ENCODE measurements around the gene GPSM3.
"Not testable (repeated sequence)": the region's sequence is repeated elsewhere in the genome, so short reads cannot be mapped to it uniquely, and the experiment has no call there.

GPSM3 gene

GRCh38 chr6:32186151-32186840 is 6.1 kb downstream of the GPSM3 start:
- DNase-seq = not testable (repeated sequence)

- DNase-seq = peak; percentile 51 to 56
Measured at GRCh38 chr6:32185681-32186131, 6.7 kb downstream of the GPSM3 start.

GRCh38 chr6:32184084-32184640 is 8.3 kb downstream of the GPSM3 start, which contains the start of gene AGER:
Gene AGER (minus strand): TSS chr6:32184253. CDS start chr6:32184222, 31 bp downstream.
- DNase-seq = no peak

- no peak for DNase-seq
Measured at GRCh38 chr6:32183483-32184083, 8.9 kb downstream of the GPSM3 start.

- DNase-seq = no peak
Measured at GRCh38 chr6:32183030-32183429, 9.4 kb downstream of the GPSM3 start.

- no peak for DNase-seq
Measured at GRCh38 chr6:32182555-32182981, 9.9 kb downstream of the GPSM3 start.

GRCh38 chr6:32181915-32182529 is 10.4 kb downstream of the GPSM3 start:
- DNase-seq = no peak

GRCh38 chr6:32181148-32181702 is 11.2 kb downstream of the GPSM3 start:
- no peak for DNase-seq

GRCh38 chr6:32179766-32180405 is 12.6 kb downstream of the GPSM3 start:
- DNase-seq = no peak

GRCh38 chr6:32178547-32179440 is 13.6 kb downstream of the GPSM3 start:
- DNase-seq = no peak

- peak; percentile 80 to 94 for DNase-seq
Measured at GRCh38 chr6:32177788-32178546, 14.5 kb downstream of the GPSM3 start, which contains the start of gene RNF5. Gene RNF5 (plus strand): TSS chr6:32178405. CDS start chr6:32178512, 107 bp downstream.

GRCh38 chr6:32177183-32177787 is 15.2 kb downstream of the GPSM3 start:
- DNase-seq = peak in 1 of 2 experiments; percentile 34

- no peak for DNase-seq
Measured at GRCh38 chr6:32176476-32177182, 15.8 kb downstream of the GPSM3 start.

- peak; percentile 96 to 97 for DNase-seq
Measured at GRCh38 chr6:32175711-32176475, 16.6 kb downstream of the GPSM3 start, which contains the start of gene AGPAT1. Gene AGPAT1 (minus strand): TSS chr6:32176084. CDS start chr6:32171496, 4,588 bp downstream.

GRCh38 chr6:32175322-32175710 is 17.1 kb downstream of the GPSM3 start:
- DNase-seq = no peak

- DNase-seq = no peak
Measured at GRCh38 chr6:32174416-32174815, 18.0 kb downstream of the GPSM3 start.

GRCh38 chr6:32173051-32173727 is 19.3 kb downstream of the GPSM3 start:
- DNase-seq = no peak

GRCh38 chr6:32171234-32171633 is 21.2 kb downstream of the GPSM3 start:
- no peak for DNase-seq

All from stimulated activated CD4-positive, alpha-beta T cell treated with anti-CD3 and anti-CD28 coated beads, Interleukin-4, amount 100 ng/mL, for 4 hours (primary cell).